ENCODE data around the gene GPD1.

GRCh38 chr12:50086148-50086547 lies 17.7 kb upstream of the GPD1 start:
- TF ChIP-seq EZH2 (IDR thresholded peaks at IDR 0.05), result no peak
- no peak for TF ChIP-seq CTCF (IDR thresholded peaks at IDR 0.05 in 2 of 3, conservative IDR thresholded peaks at IDR 0.05 in 1 of 3; ENCODE audit: borderline replicate concordance in 1 of 3, insufficient read depth in 1 of 3, low read depth in 2 of 3, low read length in 2 of 3)
- TF ChIP-seq SRF (IDR thresholded peaks at IDR 0.05; ENCODE audit: low read depth), result no peak
- TF ChIP-seq POLR2A (IDR thresholded peaks at IDR 0.05; ENCODE audit: borderline replicate concordance, extremely low read depth, insufficient read depth, insufficient read length), result no peak

Data from HCT116 (cell line).